ENCODE results near the gene SPATA19.

DNA sequence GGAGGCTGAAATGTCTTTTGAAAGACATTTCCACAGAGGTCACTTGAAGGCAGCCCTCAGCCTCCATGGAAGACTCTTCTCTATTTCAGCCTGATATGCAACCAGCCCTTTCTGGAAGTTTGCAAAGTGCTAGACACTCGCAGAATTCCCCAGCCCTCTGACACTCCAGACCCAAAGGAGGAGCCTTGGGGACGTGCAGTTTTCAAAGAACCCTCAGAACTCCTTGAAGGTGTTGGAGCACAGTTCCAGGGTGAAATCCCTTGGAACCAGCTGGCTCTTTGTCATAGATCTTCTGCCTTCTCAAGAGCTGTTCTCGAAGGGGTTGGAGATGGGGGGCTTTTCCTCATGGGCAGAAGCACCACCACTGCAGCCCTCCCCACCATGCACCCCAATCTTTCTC, 19.6 kb downstream of the SPATA19 start:
- no peak for TF ChIP-seq EZH2phosphoT487 (conservative IDR thresholded peaks at IDR 0.05; ENCODE audit: low read length)
- TF ChIP-seq, protein P1, sequence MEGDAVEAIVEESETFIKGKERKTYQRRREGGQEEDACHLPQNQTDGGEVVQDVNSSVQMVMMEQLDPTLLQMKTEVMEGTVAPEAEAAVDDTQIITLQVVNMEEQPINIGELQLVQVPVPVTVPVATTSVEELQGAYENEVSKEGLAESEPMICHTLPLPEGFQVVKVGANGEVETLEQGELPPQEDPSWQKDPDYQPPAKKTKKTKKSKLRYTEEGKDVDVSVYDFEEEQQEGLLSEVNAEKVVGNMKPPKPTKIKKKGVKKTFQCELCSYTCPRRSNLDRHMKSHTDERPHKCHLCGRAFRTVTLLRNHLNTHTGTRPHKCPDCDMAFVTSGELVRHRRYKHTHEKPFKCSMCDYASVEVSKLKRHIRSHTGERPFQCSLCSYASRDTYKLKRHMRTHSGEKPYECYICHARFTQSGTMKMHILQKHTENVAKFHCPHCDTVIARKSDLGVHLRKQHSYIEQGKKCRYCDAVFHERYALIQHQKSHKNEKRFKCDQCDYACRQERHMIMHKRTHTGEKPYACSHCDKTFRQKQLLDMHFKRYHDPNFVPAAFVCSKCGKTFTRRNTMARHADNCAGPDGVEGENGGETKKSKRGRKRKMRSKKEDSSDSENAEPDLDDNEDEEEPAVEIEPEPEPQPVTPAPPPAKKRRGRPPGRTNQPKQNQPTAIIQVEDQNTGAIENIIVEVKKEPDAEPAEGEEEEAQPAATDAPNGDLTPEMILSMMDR (IDR thresholded peaks at IDR 0.05; ENCODE audit: insufficient read depth, low read length, poor library complexity, severe bottlenecking), result no peak

Measured in SU-DHL-6 (cell line).